Activated T-cell treated with anti-CD3 and anti-CD28 coated beads, Interleukin-2, amount 50 U/mL, for 4 hours (primary cell): ENCODE results near the gene CSMD2. TPM values are rescaled to one million over a fixed set of nuclear protein-coding genes. Genes with fewer than 3 reads are reported as not detected.
"Not testable (repeated sequence)": the region's sequence is repeated elsewhere in the genome, so short reads cannot be mapped to it uniquely, and the experiment has no call there.

ENCODE experiments used
- ATAC-seq, 2 donors: fragments of 200-7000 bp; cut with Tn5 transposase; one replicate each; pipeline ENCODE4 v1.10.0; 2021
- DNase-seq: peaks from one replicate; pipeline ENCODE4 v3.0.0-alpha.2; 2020
- H3K27me3 Mint-ChIP-seq: one replicate; pipeline ENCODE4 v1.8.0; 2021; ENCODE audit warnings: low read depth, mixed read lengths
- H3K36me3 Mint-ChIP-seq: one replicate; pipeline ENCODE4 v1.8.0; 2022; ENCODE audit warnings: mixed read lengths; ENCODE audit not compliant: insufficient read depth
- H3K4me1 Mint-ChIP-seq: one replicate; pipeline ENCODE4 v1.8.0; 2021; ENCODE audit warnings: low read depth, mixed read lengths
- H3K4me3 Mint-ChIP-seq: one replicate; pipeline ENCODE4 v1.8.0; 2021; ENCODE audit warnings: mild to moderate bottlenecking, moderate library complexity, mixed read lengths
- H3K9me3 Mint-ChIP-seq: one replicate; pipeline ENCODE4 v1.8.0; 2021; ENCODE audit warnings: mixed read lengths
- total RNA-seq, 3 donors: library from RNA; stranded (reverse); gene quantifications; one replicate each; pipeline ENCODE4 v1.2.1, GENCODE V29; 2021

Gene CSMD2
- total RNA-seq, 3 donors from 2014 or later: not detected

DNA sequence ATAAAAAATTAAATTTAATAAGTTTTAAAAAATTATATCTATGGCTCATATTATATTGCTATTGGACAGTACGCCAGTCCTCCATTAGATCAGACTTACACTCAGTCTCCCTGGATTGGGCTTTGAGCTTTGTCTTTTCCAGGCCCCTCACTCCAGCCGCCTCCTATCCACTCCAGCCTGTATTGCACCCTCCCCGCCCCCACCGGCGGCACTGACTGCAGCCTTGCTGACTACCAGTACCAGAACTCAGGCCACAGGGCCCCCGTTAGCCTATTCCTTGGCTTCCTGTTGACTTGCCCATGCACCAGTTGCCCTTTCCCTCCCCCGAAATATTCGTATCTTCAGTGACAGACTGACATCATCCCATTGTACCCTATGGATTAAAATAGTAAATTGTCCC is 127.9 kb downstream of the CSMD2 start:
- no peak for DNase-seq
- Mint-ChIP-seq H3K9me3 (no peaks in the 10 kb centered on the region), H3K4me3 (no peak overlapping the region), H3K27me3 (peaks cover 3% of the 10 kb centered on the region), H3K36me3 (no peaks in the 10 kb centered on the region), H3K4me1 (no peaks in the 10 kb centered on the region)
- ATAC-seq: no peak

DNA sequence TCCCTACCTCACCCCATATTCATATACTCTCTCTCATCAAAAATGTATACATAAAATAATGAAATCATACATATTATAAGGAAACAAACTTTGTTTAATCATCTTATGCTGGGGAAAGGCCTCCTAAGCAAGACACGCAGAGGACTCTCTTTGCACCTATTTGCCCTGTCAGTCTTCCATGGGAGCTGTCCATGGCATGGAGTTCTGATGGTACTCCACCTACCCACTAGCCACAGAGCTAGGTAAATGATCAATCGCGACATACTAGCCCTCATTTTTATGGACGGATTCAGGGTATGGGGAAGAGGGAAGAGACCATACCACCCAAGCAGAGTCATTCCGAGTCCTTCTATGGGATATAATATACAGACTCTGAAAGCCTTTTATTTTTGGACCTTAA is 131.0 kb downstream of the CSMD2 start:
- H3K4me3 Mint-ChIP-seq: no peak overlapping the region
- no peaks in the 10 kb centered on the region for H3K4me1 Mint-ChIP-seq
- no peaks in the 10 kb centered on the region for H3K9me3 Mint-ChIP-seq
- ATAC-seq (no peak), DNase-seq (no peak)
- peaks cover 5% of the 10 kb centered on the region for H3K27me3 Mint-ChIP-seq
- H3K36me3 Mint-ChIP-seq: no peaks in the 10 kb centered on the region

DNA sequence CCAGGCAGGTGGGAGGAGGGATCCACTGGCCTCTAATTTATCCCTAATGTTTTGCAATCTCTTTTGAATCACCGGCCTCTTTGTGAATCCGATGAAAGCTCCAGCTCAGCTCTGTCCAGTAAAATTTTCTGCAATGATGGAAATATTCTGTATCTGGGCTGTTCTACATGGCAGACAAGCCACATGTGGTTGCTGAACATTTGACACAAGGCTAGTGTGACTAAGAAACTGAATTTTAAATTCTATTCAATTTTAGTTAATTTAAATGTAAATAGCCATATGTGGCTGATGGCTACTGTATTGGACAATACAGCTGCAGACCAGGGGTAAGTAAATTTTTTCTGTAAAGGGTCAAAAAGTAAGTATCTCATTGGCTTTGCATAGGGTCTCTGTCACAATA is 135.1 kb downstream of the CSMD2 start:
- Mint-ChIP-seq H3K4me3 (no peak overlapping the region), H3K4me1 (no peaks in the 10 kb centered on the region), H3K36me3 (no peaks in the 10 kb centered on the region), H3K27me3 (peaks cover 11% of the 10 kb centered on the region), H3K9me3 (no peaks in the 10 kb centered on the region)
- no peak for DNase-seq
- ATAC-seq: no peak

DNA sequence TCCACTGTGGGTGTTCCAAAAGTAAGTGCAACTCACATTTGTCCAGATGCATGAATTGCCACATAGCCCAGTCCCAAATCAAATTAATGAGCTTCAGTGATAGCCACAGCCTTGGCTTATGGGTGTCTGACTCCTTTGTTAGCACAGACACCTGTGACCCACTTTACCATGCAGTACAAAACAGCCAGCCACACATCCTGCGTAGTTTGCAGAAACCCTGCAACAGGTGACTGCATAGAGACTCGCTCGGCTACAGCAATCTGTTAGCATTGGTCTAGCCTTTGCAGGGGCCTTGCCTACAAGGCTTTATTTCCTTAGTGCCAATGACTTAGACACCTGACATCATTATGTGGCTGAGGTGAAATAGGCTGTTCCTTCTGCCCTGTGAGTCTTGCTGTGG is 135.5 kb downstream of the CSMD2 start:
- H3K9me3 Mint-ChIP-seq: no peaks in the 10 kb centered on the region
- ATAC-seq (no peak), DNase-seq (no peak)
- no peaks in the 10 kb centered on the region for H3K36me3 Mint-ChIP-seq
- H3K4me1 Mint-ChIP-seq: no peaks in the 10 kb centered on the region
- H3K27me3 Mint-ChIP-seq: peaks cover 11% of the 10 kb centered on the region
- no peak overlapping the region for H3K4me3 Mint-ChIP-seq

DNA sequence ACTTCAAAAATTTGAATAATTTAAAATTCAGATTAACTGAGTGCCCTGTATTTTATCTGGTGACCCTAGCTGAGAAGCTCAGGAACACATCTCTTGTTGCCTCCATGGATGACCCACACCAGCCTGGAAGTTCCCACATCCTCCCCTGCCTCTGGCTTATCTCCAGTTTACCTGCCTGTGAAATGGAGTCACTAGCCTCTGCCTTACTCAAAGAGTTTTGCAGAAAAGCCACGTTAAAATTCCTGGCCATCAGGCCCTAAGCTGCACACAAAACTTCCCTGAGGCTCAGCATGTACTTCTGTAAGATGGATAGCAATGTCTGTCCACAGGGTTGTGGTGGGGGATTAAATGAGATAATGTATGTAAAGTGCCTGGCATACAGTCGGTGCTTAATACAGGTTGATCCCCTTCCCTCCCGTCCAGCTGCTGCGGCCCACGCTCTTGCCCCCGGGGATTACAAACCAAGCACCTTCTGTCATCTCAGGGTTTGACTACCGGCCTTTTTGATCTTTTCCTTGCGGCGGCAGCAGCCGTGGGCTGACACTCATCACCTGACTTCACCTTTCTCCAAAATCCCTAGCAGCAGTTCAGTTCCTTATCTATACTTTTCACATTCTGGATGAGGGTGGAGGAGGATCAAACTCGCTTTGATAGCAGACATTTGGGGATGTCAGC is 136.5 kb downstream of the CSMD2 start:
- no peak for ATAC-seq
- H3K27me3 Mint-ChIP-seq: peaks cover 11% of the 10 kb centered on the region
- no peak for DNase-seq
- H3K36me3 Mint-ChIP-seq: no peaks in the 10 kb centered on the region
- H3K4me1 Mint-ChIP-seq: no peaks in the 10 kb centered on the region
- no peaks in the 10 kb centered on the region for H3K9me3 Mint-ChIP-seq
- no peak overlapping the region for H3K4me3 Mint-ChIP-seq

DNA sequence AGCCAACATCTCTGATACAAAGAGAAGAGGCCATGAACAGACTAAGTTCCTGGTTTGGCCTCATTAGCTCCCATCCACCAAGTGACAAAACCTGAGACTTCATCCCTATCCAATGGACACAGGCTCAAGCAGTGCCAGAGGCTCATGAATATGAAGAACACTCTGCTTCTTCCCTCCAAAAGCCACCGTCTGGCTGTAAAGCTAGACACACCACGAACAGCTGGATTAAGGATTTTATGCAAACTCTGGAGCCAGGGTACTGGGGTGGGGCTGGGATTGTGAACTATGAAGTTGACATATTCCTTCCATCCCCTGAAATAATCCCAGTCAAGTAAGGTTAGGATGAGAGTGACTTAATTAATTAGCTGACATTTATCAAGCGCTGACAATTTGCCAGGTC is 139.4 kb downstream of the CSMD2 start:
- no peak for ATAC-seq
- no peaks in the 10 kb centered on the region for H3K36me3 Mint-ChIP-seq
- H3K4me1 Mint-ChIP-seq: no peaks in the 10 kb centered on the region
- no peak overlapping the region for H3K4me3 Mint-ChIP-seq
- H3K9me3 Mint-ChIP-seq: no peaks in the 10 kb centered on the region
- no peak for DNase-seq
- peaks cover 18% of the 10 kb centered on the region for H3K27me3 Mint-ChIP-seq

DNA sequence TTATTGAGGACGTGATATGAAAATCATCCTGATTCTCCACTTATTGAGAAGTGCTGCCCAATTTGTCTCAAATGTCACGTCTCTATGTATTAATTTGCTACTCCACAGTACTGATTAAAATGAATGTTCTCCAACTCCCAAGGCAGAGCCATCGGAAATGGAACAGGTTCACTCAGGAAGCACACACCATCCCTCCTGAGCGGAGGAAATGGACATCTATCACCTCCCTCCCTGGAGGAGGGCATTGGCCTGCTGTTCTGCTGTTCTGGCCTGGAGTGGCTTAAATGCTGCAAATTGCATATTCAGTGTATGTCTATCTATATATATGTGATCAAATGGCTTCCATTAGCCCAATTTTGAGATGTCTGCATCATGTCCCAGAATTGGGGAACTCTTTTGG is 140.5 kb downstream of the CSMD2 start:
- Mint-ChIP-seq H3K4me3 (no peak overlapping the region), H3K4me1 (no peaks in the 10 kb centered on the region), H3K27me3 (peaks cover 16% of the 10 kb centered on the region), H3K36me3 (no peaks in the 10 kb centered on the region), H3K9me3 (no peaks in the 10 kb centered on the region)
- ATAC-seq: no peak
- no peak for DNase-seq

DNA sequence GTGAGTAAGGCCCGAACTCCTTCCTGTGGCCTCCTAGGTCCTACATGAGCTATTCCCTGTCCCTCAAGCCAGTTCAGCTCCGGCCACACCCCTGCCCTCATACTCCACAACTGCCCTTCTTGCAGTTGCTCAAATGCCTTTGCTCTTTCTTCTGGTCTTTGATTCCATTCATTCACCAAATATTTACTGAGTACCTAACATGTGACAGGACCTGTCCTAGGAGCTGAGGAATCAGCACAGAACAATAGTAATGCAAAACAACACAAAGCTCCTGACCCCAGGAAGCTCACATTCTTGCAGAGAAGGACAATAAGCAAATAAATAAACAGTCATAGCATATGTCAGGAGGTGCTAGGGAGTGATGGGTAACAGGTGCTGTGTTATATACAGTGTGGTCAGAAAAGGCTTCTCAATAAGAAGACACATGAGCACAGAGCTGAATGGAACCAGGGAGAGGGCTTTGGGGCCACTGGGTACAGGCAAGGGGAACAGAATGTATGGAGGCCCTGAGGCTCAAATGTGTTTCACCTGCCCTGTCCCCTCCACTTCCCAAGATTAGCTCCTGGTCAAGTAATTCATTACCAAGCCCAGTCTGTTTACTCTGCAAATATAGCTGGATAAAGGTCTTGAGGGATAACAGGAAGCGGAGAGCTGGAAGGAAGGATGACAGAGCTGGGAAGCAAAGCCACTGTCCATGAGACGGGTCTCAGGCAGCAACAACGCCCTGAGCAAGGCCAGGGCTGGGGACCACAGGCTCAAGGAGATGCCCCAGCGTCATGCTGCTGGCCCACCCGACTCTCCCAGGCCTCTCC is 145.1 kb downstream of the CSMD2 start:
- no peaks in the 10 kb centered on the region for H3K36me3 Mint-ChIP-seq
- DNase-seq: no peak
- ATAC-seq: no peak
- H3K9me3 Mint-ChIP-seq: no peaks in the 10 kb centered on the region
- H3K27me3 Mint-ChIP-seq: peaks cover 12% of the 10 kb centered on the region
- H3K4me3 Mint-ChIP-seq: no peak overlapping the region
- H3K4me1 Mint-ChIP-seq: no peaks in the 10 kb centered on the region

DNA sequence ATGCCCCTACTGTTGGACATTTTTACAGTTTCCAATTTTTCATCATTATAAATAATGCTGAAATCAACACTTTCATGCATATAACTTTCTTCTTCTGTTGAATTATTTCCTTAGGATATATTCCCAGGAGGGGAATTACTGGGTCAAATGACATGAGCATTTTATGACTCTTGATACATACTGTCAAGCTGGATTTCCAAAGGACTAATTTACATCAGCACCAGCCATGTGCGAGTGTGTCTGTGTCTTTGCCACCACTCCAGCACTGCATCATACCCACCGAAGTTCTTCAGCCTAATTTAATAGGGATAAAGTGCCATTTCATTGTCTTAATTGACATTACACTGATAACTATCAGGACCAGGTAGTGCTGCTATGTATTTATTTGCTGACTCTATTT is 146.7 kb downstream of the CSMD2 start:
- H3K4me1 Mint-ChIP-seq: no peaks in the 10 kb centered on the region
- peaks cover 17% of the 10 kb centered on the region for H3K27me3 Mint-ChIP-seq
- H3K36me3 Mint-ChIP-seq: no peaks in the 10 kb centered on the region
- DNase-seq: no peak
- H3K9me3 Mint-ChIP-seq: no peaks in the 10 kb centered on the region
- no peak for ATAC-seq
- H3K4me3 Mint-ChIP-seq: no peak overlapping the region

DNA sequence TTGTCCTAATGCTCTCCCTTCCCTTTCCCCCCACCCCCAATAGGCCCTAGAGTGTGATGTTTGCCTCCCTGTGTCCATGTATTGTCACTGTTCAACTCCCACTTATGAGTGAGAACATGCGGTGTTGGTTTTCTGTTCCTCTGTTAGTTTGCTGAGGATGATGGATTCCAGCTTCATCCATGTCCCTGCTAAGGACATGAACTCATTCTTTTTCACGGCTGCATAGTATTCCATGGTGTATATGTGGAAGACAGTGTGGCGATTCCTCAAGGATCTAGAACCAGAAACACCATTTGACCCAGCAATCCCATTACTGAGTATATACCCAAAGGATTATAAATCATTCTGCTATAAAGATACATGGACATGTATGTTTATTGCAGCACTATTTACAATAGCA is 148.7 kb downstream of the CSMD2 start:
- not testable (repeated sequence) for H3K36me3 Mint-ChIP-seq, H3K4me3 Mint-ChIP-seq, H3K4me1 Mint-ChIP-seq, H3K9me3 Mint-ChIP-seq, ATAC-seq, DNase-seq
- H3K27me3 Mint-ChIP-seq: peaks cover 10% of the 10 kb centered on the region

DNA sequence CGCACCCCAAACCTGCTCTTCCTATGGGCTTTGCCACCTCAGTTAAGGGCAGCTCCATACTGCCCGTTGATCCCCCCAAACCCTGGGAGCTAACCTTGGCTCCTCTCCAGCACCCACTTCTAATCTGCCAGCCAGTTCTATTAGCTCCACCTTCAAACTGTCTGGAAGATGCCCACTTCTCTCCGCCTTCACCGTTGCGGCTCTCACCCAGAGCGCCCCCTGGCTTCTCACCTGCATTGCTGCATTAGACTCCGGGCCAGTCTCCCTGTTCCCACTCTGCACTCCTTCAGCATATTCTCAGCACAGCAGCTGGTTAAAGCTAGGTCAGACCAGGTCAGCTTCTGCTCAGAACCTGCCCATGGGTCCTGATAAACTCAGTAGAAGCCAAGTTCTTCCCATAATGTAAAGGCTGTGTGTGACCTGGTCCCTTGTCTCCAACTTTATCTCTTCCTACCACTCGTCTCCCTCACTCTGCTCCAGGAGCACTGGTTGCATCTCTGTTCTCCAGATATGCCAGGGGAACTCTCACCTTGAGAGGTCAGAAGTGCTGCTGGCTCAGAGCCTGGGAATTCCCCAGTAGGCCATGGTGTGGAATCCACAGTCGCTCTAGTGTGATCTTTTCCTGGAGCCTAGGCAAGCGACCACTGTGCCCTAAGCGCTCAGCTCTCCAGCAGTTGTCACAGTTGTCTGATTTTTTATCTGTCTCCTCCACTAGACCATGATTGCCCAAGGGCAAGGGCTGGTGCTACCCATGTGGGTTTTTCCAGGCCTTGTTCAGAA is 150.9 kb downstream of the CSMD2 start:
- Mint-ChIP-seq H3K27me3 (peaks cover 7% of the 10 kb centered on the region), H3K4me1 (no peaks in the 10 kb centered on the region), H3K36me3 (no peaks in the 10 kb centered on the region), H3K4me3 (no peak overlapping the region), H3K9me3 (no peaks in the 10 kb centered on the region)
- ATAC-seq: no peak
- no peak for DNase-seq

DNA sequence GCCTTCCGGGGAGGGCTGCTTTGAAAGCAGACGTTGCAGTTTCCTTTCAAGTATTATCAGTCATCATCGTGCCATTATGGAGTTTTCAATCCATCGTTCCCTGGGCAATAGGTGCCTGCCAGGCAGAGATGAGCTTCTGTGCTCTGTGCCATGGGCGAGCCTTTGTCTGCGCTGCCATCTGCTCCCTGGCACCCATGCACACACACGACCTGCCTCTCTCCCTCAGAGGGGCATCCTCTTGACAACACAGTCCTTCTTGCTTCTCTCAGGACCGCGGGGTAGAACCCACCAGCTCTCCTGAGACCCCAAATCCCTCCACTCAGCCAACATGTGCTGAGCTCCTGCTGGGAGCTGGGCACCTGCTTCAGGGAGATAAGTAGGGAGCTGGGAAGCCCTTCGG is 151.9 kb downstream of the CSMD2 start:
- no peak overlapping the region for H3K4me3 Mint-ChIP-seq
- ATAC-seq: no peak
- DNase-seq: no peak
- no peaks in the 10 kb centered on the region for H3K9me3 Mint-ChIP-seq
- H3K36me3 Mint-ChIP-seq: no peaks in the 10 kb centered on the region
- H3K27me3 Mint-ChIP-seq: peaks cover 7% of the 10 kb centered on the region
- H3K4me1 Mint-ChIP-seq: no peaks in the 10 kb centered on the region

DNA sequence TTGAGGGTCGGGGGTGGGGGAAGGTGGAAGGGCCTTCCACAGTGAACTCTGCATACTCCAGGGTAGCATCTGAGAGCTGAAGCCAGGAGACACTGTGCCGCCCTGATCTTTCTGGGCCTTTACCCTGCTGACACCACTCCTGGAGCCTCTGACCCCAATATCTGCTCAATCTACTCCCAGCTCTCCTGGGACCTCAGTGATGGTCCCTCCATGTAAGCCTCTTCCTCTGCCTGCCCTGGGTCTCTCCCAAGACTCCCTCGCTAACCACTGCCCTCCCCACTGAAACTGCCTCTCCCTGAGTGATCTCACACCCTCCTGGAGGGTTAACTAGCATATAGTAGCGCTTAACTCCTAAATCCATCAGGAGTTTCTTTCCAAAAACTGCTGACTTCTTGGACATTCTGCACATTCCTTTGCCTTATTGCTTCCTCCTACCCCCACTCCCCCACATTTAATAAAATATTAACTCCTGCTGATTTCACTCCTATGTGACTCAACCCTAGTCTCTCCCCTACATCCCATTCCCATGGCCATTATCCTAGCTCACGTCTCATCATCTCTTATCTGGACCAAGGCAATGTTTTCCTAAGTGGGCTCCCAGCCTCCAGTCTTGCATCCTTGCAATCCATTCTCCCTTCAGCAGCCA is 155.6 kb downstream of the CSMD2 start:
- H3K4me3 Mint-ChIP-seq: no peak overlapping the region
- no peaks in the 10 kb centered on the region for H3K9me3 Mint-ChIP-seq
- DNase-seq (no peak), ATAC-seq (no peak)
- peaks cover 10% of the 10 kb centered on the region for H3K27me3 Mint-ChIP-seq
- no peaks in the 10 kb centered on the region for H3K36me3 Mint-ChIP-seq
- no peaks in the 10 kb centered on the region for H3K4me1 Mint-ChIP-seq

DNA sequence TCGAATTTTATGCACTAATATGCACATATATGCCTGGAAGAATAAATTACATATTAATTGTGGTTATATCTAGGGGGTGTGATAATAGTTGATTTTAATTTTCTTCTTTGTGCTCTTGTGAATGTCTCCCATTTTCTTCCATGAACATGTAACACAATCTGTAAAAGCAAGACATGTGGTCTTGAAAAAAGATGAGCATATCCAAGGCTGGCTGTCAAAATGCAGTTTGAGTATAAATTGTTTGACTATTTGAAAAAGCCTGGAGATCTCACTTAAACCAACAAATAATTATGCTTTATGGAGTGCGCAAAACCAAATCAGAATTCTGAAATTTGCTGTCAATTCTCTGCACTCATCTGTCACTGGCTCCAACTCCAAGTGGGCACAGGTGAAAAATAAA is 157.3 kb downstream of the CSMD2 start:
- DNase-seq (no peak), ATAC-seq (no peak)
- H3K4me3 Mint-ChIP-seq: no peak overlapping the region
- no peaks in the 10 kb centered on the region for H3K9me3 Mint-ChIP-seq
- no peaks in the 10 kb centered on the region for H3K4me1 Mint-ChIP-seq
- H3K27me3 Mint-ChIP-seq: peaks cover 2% of the 10 kb centered on the region
- no peaks in the 10 kb centered on the region for H3K36me3 Mint-ChIP-seq
